Stimulated activated CD4-positive, alpha-beta T cell treated with anti-CD3 and anti-CD28 coated beads, TNF-alpha, amount 100 ng/mL, for 1 hour (primary cell): Measurements from ENCODE around the gene RIN3.

Experiments used
- DNase-seq, 3 donors: peaks; one replicate each; pipeline ENCODE4 v3.0.0-alpha.2; 2020; ENCODE audit warnings: low read depth in 3 of 3, low spot score in 1 of 3

RIN3 gene

DNA sequence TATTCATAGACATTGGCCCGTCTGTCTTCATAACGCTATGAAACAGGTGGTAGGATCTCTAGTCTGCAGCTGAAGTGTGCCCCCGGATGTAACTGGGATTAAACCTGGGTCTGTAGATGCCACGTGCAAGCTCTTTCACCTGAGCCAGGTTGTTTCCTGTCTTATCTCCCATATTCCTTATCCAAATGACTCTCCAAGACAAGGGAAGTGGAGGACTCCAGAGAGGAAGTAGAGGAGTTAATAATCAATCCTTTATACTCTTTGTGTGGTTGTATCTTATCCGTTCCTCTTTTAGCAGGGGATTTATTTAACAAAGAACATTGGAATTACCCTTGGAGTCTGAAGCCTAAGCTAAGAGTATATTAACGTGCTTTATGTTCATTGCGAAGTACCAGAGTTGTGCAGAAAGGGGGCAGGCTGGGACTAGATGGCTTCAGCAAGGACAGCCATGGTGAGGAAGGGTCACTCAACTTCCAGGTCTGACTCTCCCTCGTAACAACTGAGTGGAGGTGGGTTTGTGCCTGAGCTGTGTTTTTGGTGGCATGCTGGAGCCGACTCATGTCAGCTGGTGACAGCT is 82.8 kb downstream of the RIN3 start:
- DNase-seq: no peak

DNA sequence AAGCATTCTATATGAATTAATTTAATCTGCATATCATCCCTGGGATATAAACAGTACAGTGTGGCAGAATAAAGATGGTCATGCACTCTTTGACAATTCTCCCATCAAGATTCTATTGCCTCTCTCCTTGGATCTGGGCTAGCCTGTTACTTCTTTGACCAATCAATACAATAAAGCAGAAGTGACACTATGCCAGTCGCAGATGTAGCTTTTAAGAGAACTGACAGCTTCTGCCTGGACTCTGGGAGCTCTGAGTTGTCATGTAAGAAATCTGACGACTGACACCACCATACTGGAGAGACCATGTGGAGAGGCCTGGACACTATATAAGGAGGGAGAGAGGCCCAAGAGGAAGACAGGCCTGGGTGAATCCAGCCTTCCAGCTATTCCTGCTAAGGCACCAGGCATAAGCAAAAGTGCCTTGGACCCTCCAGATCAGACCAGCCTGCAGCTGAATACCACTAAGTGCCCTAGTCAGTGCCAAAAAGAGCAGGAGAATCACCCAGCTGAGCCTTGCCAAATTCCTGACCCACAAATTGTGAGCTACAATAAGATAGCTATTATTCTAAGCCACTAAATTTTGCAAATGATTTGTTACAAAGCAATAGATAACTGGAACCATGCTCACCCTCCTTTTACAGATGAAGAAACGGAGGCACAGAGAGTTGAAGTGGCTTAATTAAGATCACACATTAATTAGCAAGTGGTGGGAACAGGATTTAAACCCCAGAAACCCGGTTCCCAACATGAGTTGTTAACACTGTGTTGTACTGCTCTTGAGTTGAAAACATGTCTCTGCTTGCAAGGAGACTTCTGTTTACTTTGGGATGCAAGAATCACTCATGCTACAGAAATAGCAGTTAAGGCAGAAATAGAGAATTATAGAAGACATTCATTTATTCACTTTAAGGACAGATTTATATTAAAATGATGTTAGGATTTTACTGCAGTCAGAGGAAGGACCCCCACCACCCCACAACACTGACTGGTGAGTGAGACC is 84.6 kb downstream of the RIN3 start:
- no peak for DNase-seq

DNA sequence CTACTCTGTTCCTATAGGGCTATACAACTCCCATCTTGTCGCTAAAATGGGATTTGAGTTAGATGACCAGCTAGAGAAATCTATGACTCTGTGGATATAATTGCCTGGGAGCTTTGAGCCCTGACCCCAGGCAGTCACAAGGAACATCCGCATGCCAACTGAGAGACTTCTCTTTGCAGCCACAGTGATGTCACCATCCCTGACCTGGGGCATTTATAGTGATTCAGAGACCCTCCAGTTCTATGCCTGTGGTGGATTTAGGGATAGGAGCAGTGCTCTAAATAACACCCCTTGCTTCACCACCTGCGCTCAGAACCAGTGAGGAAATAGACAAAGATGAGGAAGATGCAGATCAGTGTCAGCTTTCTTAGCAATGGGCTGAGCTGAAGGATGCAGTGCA is 86.2 kb downstream of the RIN3 start:
- DNase-seq: no peak

DNA sequence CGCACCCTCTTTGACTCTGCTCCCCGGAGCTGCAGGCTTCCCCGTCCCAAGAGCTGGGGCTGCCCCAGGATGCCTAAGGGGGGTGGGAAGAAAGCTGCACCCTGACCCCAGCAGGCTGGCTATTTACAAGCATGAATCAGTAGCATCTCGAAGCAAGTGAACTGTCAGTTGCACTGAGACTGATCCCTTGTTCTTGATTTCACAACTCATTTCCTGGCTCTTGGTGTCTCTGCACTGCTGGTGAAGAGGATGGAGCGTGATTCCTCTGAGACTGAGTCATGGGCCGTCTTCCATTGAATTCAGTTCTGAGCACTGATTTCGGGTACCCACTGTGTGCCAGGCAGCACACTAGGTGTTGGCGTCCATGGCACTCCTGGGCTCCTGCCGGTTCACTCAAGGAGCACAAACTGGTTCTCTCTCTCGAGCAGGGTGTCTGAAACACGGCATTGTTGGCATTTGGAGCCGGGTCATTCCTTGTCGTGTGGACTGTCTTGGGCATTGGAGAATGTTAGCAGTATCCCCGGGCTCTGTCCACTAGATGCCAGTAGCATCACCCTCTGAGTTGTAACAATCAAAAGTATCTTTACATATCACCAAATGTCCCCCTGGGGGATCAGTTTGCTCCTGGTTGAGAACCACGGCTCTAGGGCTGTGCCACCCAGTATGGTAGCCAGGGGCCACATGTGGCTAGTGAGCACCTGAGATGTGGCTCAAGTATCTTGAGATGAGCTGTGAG is 86.9 kb downstream of the RIN3 start:
- no peak for DNase-seq

DNA sequence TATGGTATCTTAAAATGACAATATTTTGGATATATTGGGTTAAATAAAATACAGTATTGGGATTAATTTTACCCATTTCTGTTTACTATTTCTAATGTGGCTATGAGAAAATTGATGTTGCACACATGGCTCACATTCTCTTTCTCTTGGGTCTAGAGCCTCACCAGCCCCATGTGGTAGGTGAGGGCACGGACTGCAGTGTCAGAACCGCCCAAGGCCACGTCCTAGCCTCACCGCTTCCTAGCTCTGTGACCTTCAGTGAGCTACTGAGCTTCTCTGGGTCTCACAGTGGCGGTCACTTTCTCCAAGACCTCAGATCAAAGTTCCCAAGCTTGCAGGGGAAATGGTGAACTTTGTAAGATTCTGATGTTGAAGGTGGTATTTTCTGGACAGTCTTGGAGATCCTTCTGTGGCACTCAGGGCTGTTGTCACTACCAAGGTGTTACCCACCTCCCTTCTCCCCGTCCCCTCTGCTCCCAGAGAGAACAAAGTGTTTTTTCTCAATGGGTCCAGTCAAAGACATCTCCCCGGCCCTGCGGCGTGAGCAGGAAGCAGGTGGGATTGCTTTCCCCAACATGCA is 87.6 kb downstream of the RIN3 start:
- no peak for DNase-seq

DNA sequence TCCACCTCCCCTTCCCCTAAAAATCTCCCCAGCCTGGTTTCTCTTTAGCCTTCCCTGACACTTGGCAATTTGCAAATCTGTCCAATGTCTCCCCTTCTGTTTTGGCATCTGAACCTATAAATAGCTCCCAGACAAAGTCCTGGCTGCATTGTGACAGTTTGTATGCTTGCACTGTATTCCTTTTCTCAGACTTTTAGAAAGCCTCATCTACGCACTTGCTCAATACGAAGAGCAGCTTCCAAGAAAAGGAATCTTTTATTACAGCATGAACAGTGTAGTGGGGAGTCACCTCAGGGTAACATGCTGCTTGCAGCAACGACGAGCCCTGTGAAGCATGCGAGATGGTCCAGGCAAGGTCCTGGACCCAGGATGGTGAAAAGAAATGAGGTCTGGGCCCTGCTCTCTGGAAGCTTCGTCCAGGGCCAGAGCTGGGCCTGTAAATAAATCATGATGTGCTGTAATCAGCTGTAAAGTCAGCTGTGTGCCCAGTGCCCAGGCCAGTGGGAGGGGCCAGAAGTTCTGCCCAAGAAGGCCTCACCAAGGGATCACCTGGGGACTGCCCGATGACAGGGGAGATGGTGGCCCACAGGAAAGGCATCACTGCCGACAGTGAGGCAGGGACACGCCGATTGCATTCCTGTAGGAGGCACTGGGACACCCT is 88.3 kb downstream of the RIN3 start:
- no peak for DNase-seq

DNA sequence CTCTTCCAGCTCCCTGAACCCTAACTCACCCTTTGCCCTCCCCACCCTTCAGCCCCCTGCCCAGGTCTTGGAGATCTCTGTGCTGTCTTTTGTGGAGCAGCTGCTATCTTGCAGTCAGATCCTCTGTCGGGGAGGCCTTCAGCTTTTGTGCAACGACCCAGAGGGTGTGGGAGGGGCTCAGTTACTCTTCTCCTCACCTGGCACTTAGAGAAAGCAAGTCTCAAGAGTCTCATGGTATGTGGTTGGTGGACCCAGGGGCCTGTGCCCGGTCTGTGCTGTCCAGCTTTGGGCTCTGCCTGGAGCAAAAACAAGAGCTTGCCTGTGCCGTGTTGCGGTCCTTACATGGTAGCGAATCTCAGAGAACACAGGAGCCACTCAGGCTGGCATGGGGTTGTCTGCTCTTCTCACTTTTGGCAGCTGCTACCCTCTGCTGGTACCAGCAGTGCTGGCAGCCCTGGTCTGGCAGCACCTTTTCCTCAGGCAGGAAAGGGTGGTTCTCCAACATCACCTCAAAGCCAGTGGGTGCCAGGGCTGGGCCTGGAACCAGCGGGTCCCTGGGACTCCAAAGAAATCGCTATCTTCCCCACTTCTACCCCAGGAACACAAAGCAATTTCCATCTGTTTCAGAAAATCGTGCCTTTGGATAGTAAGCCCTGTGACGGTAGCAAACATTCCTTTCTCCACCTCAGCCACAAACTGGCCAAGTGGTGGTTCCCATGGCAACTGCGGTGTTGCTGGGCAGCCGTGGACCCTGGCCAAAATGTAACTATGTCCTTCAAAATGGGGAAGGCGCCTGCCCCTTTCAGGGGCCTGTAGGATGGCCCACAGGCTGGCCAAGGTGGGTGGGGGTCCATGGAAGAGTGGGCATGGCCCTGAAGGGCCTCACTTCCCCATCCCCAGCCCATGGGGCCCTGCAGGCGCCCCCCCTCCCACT is 90.0 kb downstream of the RIN3 start:
- peak in 1 of 3 donors; percentile 35 for DNase-seq

DNA sequence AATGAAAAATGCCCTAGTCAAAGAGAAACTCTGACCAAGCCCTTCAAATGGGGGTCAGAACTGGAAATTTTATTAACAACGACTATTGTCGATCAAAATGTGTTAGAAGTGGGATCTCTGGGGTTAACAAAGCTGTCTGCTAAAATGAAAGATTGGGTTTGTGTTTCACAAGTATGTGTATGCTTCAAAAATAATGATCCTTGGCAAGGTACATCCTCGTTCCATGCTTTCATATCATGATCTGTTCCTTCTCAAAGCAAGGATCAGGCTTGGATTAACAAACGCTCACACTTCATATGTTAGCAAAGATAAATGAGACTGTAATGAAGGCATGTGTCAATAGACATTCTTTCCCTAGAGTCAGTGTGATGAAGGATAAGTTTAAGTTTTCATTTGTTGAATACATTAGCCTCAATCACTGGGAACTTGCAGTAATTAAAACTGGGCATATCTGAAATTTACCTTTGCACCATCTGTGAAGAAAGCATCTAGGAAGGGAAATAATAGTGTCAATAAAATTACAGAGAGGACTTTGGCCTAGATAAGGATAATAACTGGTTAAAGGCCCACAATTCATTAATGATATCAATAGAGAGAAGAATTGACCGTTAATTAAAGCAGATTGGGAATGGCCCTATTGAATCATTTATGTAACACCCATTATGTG is 91.8 kb downstream of the RIN3 start:
- no peak for DNase-seq

DNA sequence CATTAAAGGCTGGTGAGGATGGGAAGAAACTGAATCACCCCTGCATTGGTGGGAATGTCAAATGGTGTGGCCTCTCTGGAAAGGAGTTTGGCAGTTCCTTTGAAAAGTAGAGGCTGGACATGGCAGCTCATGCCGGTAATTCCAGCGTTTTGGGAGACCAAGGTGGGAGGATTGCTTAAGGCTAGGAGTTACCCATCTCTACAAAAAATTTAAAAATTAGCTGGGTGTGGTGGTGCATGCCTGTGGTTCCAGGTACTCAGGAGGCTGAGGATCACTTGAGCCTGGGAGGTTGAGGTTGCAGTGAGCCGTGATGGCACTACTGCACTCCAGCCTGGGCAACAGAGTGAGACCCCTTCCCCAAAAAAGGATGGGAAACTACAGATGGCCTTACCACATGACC is 93.7 kb downstream of the RIN3 start:
- DNase-seq: no peak

DNA sequence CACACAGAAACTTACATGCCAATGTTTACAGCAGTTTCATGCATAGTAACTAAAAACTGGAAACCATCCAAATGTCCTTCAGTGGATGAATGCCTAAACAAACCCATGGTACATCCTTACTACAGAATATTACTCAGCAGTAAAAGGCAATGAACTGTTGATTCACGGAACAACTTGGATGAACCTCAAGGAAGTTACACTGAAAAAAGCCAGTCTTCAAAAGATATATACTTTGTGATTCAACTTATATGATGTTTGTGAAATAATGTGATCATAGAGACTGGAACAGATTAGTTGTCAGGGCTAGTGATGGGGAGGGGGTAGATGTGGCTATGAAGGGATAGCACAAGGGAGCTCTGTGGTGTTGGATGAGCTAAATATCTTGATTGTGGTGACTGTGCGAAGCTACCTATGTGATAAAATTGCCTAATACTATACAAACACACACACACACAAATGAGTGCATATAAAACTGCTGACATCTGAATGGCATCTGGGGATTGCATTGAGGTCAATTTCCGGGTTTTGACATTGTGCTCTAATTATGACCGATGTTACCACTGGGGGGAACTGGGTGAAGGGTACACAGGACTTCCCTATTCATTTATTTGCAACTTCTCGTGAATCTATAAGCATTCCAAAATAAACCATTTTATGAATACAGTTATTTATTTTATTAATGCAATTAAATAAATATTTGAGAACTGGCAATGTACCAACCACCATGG is 94.3 kb downstream of the RIN3 start:
- no peak for DNase-seq

DNA sequence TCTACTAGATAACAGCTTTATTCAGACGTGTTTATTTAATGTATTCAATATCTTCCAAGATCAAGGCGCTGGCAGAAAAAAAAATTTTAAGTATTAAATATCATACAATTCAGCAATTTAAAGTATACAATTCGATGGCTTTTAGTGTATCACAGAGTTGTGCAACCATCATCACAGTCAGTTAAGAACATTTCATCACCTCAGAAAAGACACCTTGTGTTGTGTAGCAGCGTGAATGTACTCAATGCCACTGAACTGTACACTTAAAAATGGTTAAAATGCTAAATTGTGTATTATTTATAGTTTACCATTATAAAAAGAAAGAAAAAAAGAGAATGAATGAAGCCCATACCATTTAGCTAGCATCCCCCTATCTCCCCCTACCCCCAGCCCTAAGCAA is 96.4 kb downstream of the RIN3 start:
- DNase-seq: no peak

DNA sequence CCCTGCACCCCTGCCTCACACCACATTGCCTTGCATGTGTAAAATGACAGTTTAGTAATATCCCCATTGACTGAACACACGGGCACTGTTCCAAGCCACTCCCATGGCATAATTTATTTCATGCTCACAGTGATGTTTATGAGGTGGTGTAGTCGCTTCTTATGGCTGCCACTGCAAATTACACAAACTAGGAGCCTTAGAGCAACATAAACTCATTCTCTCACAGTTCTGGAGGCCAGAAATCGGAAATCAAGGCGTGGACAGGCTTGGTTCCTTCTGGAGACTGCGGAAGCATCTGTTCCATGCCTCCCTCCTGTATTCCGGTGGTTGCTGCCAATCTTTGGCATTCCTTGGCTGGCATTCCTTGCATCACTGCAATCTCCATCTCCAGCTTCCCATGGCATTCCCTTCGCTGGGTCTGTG is 97.3 kb downstream of the RIN3 start:
- DNase-seq: no peak

DNA sequence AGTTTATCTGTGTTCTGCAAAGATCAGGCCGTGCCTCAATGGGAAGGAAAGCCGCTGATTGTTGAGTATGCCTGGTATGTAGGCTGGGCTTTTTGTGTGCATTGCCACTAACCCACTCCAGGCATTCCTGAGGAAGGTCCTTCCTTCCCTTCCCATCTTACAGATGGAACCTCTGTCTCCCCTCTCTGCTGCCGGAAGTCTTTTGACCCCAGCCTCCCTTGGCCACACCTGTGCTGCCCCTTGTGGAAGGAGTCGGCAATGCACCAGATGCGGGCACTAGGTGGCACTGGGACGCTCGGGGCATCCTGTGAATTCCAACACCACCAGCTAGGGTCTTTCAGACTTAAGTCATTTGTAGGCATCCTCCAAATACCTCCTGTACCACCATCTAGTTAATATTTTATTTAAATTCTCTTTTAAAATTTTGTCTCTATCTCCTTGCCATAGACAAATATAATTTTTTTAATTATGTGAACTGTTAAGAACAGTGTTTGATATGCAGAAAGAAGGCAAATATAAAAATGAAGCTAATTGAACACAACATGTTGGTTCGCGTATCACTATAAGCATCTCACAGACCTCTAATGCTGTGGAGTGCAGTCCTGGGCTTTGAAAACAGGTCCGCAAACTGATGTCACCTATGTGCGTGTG is 99.6 kb downstream of the RIN3 start:
- peak in 2 of 3 donors; percentile 31 to 67 for DNase-seq

DNA sequence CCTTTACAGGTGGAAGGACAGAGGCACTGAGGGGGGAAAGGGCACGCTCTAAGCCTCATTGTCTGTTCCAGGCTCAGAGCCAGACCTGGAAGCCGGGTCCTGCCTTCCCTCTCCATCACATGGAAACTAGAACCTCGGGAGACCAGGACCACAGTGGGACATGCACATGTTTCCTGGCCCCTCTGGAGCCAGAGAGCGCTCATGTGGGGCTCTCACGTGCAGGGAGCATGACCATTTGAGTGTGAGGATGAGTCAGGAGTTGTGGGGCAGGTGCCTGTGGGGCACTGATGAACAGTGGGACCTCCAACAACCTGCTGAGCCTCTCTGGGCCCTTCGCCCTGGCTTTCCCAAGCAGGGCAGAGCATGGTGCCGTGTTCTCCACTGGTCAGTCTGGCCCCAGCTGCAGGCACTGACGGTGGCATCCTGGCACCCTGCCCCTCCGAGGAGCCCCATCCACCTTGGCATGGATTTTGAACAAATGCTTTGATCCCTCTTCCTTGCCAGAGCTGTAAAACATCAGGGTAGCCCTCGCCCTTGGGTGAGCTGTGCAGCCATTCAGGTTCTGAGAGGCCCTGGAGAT is 100.2 kb downstream of the RIN3 start:
- DNase-seq: no peak

DNA sequence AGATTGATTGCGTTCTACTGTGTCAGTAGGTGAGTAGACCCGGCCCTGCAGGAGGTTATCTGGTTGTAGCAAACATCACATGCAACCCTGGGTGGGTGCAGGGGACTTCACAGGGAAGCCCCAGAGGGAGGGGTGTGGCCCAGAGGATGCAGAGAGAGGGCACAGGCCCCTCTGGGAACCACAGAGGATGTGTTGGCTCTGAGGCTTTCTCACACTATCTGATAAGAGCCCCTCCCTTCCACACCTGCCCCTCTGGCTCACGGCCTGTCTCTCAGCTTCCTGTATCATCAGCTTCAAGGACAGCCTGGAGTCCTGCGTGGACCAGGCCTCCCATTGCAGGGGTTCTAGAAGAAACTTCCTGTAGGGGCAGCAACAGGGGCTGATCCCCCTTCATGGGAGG is 101.9 kb downstream of the RIN3 start:
- peak; percentile 13 to 60 (median 47) for DNase-seq

DNA sequence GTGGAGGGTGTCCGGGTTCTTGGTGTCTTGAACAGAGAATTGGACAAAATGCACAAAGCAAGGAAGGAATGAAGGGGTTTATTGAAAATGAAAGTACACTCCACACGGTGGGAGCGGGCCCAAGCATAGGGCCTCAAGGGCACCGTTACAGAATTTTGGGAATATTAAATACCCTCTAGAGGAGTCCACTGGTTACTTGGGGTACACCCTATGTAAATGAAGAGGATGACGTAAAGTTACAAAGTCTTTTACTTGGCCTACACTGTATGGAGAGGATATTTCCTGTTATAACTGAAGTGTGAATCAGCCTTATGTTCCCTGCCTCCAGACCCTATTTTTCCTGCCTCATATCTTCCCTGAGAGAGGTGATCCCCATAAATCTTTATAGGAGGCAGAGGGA is 102.6 kb downstream of the RIN3 start:
- DNase-seq: no peak

DNA sequence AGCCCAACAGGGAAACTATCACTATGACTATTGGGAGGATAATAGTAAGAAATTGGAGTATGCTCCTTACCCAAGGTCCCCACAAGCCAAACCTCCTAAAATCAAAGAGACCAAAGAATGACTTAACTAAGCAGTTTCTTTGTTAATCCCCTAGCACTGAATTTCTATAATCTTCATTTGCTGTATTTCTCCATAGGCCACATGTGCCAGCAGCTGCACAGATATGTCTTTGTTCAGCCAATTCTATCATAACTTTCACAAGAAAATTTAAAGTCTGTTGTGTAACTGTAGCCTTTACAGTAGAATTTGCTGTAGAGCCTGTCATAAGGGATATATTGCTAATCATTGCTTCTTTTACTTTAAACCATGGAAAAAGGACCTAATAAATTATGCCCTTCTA is 104.0 kb downstream of the RIN3 start:
- DNase-seq: no peak
